HG03469 (cell line): Measurements from ENCODE around the gene TPSD1.
"Not testable (repeated sequence)": the region's sequence is repeated elsewhere in the genome, so short reads cannot be mapped to it uniquely, and the experiment has no call there.

ENCODE experiments used
- ATAC-seq: cut with Tn5 transposase; IDR thresholded peaks from one replicate; pipeline ENCODE4 v1.9.1; 2021; ENCODE audit warnings: mild to moderate bottlenecking, moderate library complexity, moderate number of reproducible peaks; ENCODE audit not compliant: unreplicated experiment

Gene TPSD1

DNA sequence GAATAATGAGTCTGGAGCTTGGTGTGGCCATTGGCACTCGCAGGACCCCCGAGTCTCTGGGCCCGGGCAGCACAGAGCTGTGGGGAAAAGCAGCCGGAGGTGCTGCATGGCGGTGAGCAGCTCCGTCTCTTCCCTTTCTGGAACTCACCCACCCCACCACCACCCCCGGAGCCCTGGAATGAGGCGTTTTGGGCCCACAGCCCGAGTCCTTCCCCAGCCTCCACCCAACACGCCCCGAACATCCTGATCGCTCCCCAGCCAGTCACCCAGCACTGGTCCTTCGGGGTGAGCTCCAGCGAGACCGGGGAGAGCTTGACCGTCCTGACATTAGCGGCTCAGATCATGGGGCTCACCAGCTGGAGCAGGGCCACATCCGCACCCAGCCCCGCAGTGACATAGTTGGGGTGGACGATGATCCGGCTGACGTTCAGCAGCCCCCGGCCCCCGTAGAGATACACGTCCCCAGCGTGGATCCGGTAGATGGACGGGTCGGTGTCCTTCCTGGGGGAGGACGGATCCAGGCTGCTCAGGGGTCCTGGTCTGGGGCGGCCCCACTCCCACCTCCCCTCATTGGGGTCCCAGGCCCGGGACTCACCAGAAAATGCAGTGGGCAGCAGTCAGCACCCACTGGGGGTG is 6.5 kb downstream of the TPSD1 start:
- ATAC-seq: no peak

GRCh38 chr16:1262846-1263221 is 7.0 kb downstream of the TPSD1 start:
- no peak for ATAC-seq

DNA sequence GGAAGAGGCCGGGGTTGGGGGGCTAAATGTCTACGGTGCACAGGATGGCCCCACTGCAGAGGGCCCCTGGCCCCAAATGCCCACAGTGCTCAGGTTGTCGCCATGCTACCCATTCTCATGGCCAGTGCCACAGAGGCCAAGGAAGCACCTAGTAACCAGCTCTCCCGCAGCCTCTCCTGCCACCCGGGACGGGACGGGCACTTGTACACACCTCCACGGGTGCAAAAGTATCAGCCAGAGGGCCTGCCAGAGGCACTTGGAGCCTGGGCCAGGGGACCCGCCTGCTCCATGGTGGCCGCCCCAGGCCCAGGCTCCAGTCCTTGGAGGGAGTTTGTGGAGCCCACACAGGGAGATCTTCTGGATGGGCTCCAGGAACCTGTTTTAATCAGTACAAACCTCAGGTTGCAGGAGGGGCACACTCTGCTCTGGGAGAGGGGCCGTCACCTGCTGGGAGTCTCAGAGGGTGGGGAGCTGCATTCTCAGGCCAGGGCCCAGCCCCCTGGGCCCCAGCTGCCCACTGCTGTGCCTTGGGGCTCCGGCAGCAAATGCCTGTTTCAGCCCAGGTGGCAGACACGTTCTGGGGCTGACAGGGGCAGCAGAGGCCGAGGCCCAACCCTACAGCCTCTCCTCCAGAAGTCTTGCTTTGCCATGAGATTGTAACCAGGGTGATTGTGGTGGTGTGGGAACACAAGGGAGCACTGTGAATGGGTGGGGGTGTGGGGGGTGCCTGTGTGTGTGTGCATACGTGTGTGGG is 7.9 kb downstream of the TPSD1 start:
- ATAC-seq: no peak

DNA sequence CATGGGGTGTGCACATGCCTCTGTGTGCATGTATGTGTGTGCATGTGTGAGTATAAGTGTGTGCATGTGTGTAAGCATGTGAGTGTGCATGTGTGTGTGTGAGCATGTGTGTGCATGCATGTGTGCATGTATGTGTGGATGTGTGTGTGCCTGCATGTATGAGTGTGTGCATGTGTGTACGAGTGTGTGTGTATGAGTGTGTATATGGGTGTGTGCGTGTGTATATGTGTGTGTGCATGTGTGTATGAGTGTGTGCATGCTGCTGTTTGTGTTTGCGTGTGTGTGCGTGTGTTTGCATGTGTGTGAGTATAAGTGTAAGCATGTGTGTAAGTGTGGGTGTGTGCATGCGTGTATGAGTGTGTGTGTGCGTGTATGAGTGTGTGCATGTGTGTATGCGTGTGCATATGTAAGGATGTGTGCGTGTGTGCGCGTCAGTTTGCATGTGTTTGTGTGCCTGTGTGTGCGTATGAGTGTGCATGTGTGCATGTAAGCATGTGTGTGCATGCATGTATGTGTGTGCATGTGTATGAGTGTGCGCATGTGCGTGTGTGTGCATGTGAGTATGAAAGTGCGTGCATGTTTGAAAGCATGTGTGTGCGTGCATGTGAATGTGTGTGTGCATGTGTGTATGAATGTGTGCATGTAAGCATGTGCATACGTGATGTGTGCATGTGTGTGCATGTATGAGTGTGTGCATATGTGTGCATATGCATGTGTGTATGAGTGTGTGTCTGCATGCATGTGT is 8.6 kb downstream of the TPSD1 start:
- ATAC-seq: no peak

DNA sequence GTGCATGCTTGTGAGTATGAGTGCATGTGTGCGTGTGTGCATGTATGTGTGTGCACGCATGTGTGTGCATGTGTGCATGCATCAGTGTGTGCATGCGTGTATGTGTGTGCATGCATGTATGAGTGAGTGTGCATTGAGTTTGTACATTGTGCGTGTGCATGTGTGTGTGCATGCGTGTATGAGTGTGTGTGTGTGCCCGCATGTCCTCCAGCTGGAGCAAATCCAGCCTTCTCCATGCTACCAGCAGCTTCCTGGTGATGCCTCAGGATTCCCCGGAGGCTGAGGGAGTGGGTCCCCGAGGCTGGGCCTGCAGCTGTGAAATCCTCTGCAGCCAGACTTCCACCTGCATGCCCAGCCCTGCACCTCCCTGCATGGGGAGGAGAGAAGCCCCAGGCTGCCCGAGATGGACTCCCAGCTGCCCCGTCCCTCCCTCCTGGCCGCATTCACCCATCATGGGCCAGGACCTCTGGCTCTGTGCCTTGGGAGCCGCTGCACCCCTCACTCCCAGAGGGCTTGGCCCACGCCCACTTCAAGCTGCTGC is 9.3 kb downstream of the TPSD1 start:
- ATAC-seq: no peak

DNA sequence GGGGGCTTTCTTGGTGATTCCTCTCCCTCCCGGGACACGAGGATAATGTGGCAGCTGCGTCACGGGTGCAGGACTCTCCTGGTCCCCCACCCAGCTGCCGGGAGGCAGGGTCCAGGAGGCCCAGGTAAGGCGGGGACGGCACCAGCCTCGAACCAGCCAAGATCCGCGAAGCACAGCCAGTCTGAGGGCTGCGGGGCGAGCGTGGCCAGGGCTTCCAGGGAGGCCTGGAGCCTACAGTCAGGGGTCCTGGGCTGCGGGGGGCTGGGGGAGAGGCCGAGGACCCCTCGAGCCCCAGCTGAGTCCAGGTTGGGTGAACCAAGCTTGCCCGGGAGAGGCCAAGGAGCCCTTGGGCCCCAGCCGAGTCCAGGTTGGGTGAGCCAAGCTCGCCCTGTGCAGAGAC is 10.0 kb downstream of the TPSD1 start:
- no peak for ATAC-seq

DNA sequence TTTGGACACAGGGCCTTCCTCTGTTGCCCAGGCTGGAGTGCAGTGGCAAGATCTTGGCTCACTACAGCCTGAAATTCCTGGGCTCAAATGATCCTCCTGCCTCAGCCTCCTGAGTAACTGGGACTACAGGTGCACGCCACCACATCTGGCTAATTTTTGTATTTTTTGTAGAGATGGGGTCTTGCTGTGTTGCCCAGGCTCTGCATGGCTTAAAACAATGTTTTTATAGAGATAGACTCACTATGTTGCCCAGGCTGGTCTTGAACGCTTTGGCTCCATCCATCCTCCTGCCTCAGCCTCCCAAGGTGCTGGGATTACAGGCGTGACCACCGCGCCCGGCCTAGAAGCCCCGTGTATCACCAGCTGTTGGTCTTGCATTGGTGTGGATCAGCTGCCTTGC is 13.5 kb downstream of the TPSD1 start:
- not testable (repeated sequence) for ATAC-seq

- no peak for ATAC-seq
These were observed 15.5 kb downstream of the TPSD1 start for GRCh38 chr16:1271380-1271723.

DNA sequence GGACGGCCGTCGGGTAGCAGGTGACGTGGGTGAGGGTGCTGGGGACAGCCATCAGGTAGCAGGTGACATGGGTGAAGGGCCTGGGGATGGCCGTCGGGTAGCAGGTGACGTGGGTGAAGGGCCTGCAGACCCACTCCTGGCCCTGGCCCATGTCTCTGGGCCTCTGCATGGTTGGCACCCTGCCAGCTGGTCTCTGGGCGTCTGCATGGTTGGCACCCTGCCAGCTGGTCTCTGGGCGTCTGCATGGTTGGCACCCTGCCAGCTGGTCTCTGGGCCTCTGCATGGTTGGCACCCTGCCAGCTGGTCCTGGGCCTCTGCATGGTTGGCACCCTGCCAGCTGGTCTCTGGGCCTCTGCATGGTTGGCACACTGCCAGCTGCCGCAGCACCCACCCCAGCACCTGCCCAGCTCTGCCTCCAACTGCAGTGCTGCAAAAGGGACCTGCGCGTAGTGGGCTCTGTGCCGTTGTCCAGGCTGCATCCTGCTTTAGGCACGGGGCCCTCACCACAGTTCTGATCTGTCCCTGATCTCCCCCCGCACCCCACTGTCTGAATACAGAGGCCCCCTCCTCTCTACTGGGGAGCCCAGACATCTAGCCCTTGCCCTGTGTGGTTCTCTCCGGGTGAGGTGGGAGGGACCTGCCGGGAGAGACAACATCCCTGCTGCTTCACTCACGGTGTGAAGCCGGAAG is 16.0 kb downstream of the TPSD1 start:
- not testable (repeated sequence) for ATAC-seq

GRCh38 chr16:1272453-1273198 is 16.8 kb downstream of the TPSD1 start:
- ATAC-seq: no peak

DNA sequence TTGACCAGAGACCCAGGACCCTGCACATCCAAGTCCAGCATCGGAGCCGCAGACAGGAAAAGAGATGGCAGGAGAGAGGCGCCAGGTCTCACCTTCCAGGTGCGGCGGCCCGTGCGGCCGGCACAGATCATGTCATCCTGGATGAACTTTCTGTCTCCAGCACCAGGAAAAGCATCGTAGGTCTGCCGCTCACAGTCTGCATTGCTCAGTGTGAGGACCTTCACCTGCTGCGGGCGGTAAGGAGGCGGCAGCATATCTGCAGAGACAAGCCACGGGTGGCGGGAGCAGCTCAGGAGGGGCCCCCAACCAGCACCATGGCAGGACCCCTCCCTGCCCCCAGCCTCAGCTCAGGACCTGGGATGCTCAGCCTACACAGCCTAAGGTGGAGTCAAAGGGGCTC is 17.9 kb downstream of the TPSD1 start:
- no peak for ATAC-seq

- no peak for ATAC-seq
These were observed 18.9 kb downstream of the TPSD1 start for GRCh38 chr16:1274767-1275166.

DNA sequence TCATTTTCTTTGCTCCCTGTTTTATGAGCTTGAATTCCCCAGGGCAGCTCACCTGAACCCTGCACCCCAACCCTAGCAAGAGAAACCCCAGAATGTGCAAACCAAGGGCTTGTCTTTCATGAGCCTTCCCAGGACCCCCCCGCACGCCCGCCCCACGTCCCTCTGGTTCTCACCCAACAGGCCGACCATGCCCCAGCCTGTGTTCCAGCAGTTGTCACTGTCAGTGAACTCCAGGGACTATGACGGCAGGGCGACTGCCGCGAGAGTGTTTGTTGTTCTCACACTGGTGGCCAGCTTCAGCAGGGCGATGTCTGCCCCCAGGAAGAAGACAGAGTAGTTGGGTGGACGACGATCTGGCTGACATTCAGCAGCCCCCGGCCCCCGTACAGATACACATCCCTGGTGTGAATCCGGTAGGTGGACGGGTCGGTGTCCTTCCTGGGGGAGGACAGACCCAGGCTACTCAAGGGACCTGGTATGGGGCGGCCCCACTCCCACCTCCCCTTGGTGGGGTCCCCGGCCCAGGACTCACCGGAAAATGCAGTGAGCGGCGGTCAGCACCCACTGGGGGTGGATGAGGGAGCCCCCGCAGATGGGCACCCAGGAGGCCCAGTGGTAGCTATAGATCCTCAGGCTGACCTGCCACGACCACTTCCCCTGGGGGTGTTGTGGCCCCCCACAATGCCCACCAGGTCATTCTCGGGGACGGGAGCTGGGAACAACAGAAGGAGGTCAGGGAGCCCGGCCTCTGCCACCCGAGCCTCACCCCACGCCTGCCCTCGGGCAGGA is 20.1 kb downstream of the TPSD1 start:
- no peak for ATAC-seq

- no peak for ATAC-seq
These were observed 20.7 kb downstream of the TPSD1 start for GRCh38 chr16:1276580-1276878.

DNA sequence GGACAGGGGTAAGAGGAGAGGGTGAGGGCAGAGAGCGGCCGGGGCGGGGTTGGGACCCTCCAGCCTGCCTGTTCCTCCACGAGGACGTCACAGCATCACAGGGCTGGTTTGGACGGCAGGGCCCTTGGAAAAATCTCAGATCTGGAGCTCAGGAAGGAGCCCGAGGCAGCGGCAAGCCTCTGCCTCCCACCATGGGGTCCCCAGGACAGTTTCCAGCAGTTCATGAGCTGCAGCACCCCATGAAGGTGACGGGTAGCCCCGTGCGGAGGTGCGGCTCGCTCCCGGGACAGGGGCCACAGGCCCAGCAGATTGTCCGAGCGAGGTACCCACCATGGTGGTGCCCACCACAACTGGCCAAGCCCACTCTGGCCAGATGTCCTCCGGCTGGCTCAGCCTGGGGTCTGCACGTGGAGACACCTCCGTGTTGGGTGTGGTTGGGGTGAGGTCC is 21.3 kb downstream of the TPSD1 start:
- no peak for ATAC-seq

DNA sequence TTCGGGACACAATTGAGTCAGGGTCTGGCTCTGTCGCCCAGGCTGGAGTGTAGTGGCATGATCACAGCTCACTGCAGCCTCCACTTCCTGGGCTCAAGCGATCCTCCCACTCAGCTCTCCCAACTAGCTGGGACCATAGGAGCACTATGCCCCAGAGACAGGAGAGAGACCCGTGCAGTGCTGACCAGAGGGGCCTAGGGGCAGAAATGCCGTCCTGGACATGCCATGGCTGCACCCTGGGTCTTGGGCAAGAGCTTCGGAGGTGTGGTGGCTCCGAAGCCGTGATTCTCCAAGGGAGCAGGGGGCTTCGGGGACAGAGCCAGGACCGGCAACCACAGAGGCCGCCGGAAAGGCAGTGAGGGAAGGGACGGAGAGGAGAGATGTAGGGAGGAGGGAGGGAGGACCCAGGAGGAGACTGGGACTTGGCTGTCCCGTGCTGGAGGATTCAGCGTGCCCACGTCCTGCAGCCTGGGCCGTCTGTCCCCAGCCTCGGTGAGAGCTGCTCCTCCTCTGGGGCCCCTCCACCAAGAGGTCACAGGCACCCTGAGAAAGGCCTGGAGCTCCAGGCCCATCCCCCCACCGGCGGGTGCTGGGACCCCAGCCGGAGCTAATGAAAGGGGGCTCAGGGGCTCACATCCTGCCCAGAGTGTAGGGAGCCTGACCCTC is 21.9 kb downstream of the TPSD1 start:
- no peak for ATAC-seq

DNA sequence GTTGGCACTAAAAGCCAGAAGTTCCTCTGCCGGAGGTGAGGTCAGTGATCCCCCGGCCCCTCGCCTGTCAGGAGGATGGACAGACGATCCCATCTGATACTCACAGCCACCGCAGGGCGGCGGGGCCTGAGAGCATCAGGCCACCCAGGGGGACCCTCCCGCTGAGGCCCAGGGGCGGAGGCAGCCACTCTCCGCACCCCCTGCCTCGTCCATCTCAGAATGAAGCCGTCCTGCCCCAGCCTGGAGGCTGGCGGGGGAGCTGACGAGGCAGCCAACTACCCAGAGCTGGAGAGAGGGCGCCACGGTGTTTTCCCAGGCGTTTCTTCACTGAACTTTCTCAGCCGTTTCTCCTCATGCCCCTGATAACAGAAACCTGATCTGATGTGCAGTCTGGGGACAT is 22.6 kb downstream of the TPSD1 start:
- no peak for ATAC-seq

- ATAC-seq: no peak
These were observed 23.4 kb downstream of the TPSD1 start for GRCh38 chr16:1279081-1279944.
